Heart left ventricle (tissue), 16 donors: ENCODE measurements around the gene FNBP1. TPM values are rescaled to one million over a fixed set of nuclear protein-coding genes. Genes with fewer than 3 reads are reported as not detected.

Source experiments
- ATAC-seq, 4 donors: fragments of 200-7000 bp; cut with Tn5 transposase; one replicate each; pipeline ENCODE4 v1.9.1; 2020 to 2022; ENCODE audit warnings: moderate library complexity in 4 of 4, mild to moderate bottlenecking in 3 of 4, moderate number of reproducible peaks in 1 of 4
- DNase-seq, 5 donors: peaks; one replicate each; pipeline ENCODE4 v3.0.0-alpha.2; 2020
- H3K27ac ChIP-seq, 12 donors: fragments of 200-600 bp; sonication (generic) in 4 of 12; one replicate each; pipeline versions ENCODE4 v1.5.0 to v1.8.0; 2016 to 2022; ENCODE audit warnings: mild to moderate bottlenecking in 2 of 12
- H3K27me3 ChIP-seq, 9 donors: fragments of 200-600 bp; sonication (generic) in 2 of 9; one replicate each; pipeline versions ENCODE4 v1.5.1 to v1.8.0; 2016 to 2022; ENCODE audit warnings: mild to moderate bottlenecking in 3 of 9
- H3K36me3 ChIP-seq, 9 donors: fragments of 200-600 bp; sonication (generic) in 2 of 9; one replicate each; pipeline versions ENCODE4 v1.5.0 to v1.8.0; 2018 to 2022; ENCODE audit warnings: mild to moderate bottlenecking in 2 of 9
- H3K4me1 ChIP-seq, 12 donors: fragments of 200-600 bp; sonication (generic) in 4 of 12; one replicate each; pipeline versions ENCODE4 v1.5.0 to v1.8.0; 2016 to 2022; ENCODE audit warnings: mild to moderate bottlenecking in 3 of 12
- H3K4me3 ChIP-seq, 12 donors: fragments of 200-600 bp; sonication (generic) in 4 of 12; one replicate each; pipeline versions ENCODE4 v1.5.0 to v1.8.0; 2017 to 2022; ENCODE audit warnings: mild to moderate bottlenecking in 9 of 12, moderate library complexity in 4 of 12
- H3K9me3 ChIP-seq, 12 donors: fragments of 200-600 bp; sonication (generic) in 4 of 12; one replicate each; pipeline versions ENCODE4 v1.5.0 to v1.8.0; 2016 to 2022; ENCODE audit warnings: mild to moderate bottlenecking in 1 of 12
- CTCF ChIP-seq, 12 donors: fragments of 200-600 bp; sonication (generic) in 4 of 12; IDR thresholded peaks; one replicate each; pipeline versions ENCODE4 v1.5.0 to v1.8.0; 2018 to 2022; ENCODE audit warnings: antibody characterized with exemption in 12 of 12, mild to moderate bottlenecking in 5 of 12
- POLR2A ChIP-seq, 2 donors: fragments of 450-650 bp; IDR thresholded peaks; one replicate each; pipeline ENCODE4 v1.6.1; 2017; ENCODE audit warnings: antibody characterized with exemption in 2 of 2, mild to moderate bottlenecking in 2 of 2, moderate library complexity in 2 of 2
- WGBS, 4 donors: extraction: QIAGEN DNeasy Blood & Tissue Kit in 2 of 4; methylation state at CpG; one replicate each; pipeline versions ENCODE4 v1.1.5 to v1.1.7; 2013 to 2018; 5-methylcytosine and 5-hydroxymethylcytosine counted together
- intact Hi-C, 10 donors: fragments of 100-400 bp; cut with DNase I; formaldehyde crosslinking; loops; one replicate each; pipeline versions ENCODE4 v1.11.1 to v1.14.2; 2022
- microRNA-seq, 4 donors: library from miRNA; unstranded; fragments of <30 nt; microRNA quantifications; one replicate each; pipeline versions ENCODE4 to v1.2.0, GENCODE V29; 2017 to 2020
- polyA plus RNA-seq, 2 donors: library from polyadenylated mRNA; stranded (reverse); fragments of 200-250 nt; gene quantifications; one replicate each; pipeline ENCODE4 v1.2.3, GENCODE V29; 2013
- total RNA-seq, 9 donors: library from RNA; depleted of rRNA in 2 of 9; stranded (reverse); fragments of >200 nt in 2 of 9; fragmentation: NEBNext Ultra II Directional in 3 of 9; extraction: Animal tissue kit (Norgen Biotek cat#: 25700) in 3 of 9; gene quantifications; one replicate each; pipeline versions ENCODE4 v1.1.0 to v1.2.4, GENCODE V29; 2016 to 2023
- donor health status: ischemic (EF 13 %, LVEDD 7.1; RV severe dilation, severe dysfunction).
- donor health status: healthy with polysubstance abuse.
- donor health status: DM: no; HTN: yes; CAD: no.
- donor health status: DM: no; HTN: no; CAD: no.
- donor health status: ischemic (EF 25% LVEDD 6.9; RV normal size, moderate dysfunction).
- donor health status: ischemic (EF 25% LVEDD 5.7; RV mildly dilated, moderate dysfunction).
- donor health status: healthy.
- donor health status: DM: yes; HTN: yes; CAD: no.
- donor health status: ischemic (EF 35%, LVEDD 5.7; RV mildly dilated, moderate dysfunction).
- donor health status: nonischemic (EF 11% LVEDD 7.7; RV severe dilation, severe dysfunction).
- donor health status: DM: yes; HTN: yes; CAD: no.
- donor health status: PGD.
- donor health status: ischemic (EF 29% LVEDD 5.4; RV normal size, mild dysfunction).
- donor health status: nonischemic (EF 23%, LVEDD 6.1; RV moderate dilation, normal function).

The FNBP1 gene
- total and polyA plus RNA-seq, 11 donors = 6.9 to 47.3 (median 24.1) TPM

GRCh38 chr9:129839324-129840023, 203.5 kb downstream of the FNBP1 start:
- no peak overlapping the region for H3K27ac ChIP-seq
- H3K9me3 ChIP-seq = no peaks in the 10 kb centered on the region
- intact Hi-C loops = no loop called here

GRCh38 chr9:129838707-129839259, 204.2 kb downstream of the FNBP1 start:
- Histone ChIP-seq H3K9me3 (no peaks in the 10 kb centered on the region), H3K4me1 (peaks cover 0 to 38% (median 17%) of the 10 kb centered on the region in 12 donors), H3K27me3 (no peaks in the 10 kb centered on the region), H3K27ac (no peak overlapping the region), H3K4me3 (no peak overlapping the region), H3K36me3 (peaks cover 0 to 6% (median 0%) of the 10 kb centered on the region in 9 donors)
- WGBS, 4 donors = 88 to 93% (median 92%) methylated on average over 12 of the region's 12 CpGs
- DNase-seq = no peak
- intact Hi-C loops = no loop called here
- ATAC-seq = no peak
- TF ChIP-seq POLR2A (IDR thresholded peaks at IDR 0.05) (no peak), CTCF (IDR thresholded peaks at IDR 0.05) (no peak)

More at GRCh38 chr9:129839324-129840023, 203.5 kb downstream of the FNBP1 start:
- H3K4me3 ChIP-seq = no peak overlapping the region
- H3K36me3 ChIP-seq = peaks cover 0 to 6% (median 0%) of the 10 kb centered on the region in 9 donors
- no peak for TF ChIP-seq CTCF (IDR thresholded peaks at IDR 0.05)
- no peak for TF ChIP-seq POLR2A (IDR thresholded peaks at IDR 0.05)
- DNase-seq (no peak), ATAC-seq (no peak)
- peaks cover 0 to 31% (median 11%) of the 10 kb centered on the region in 12 donors for H3K4me1 ChIP-seq
- 70 to 82% (median 77%) methylated on average over 10 of the region's 10 CpGs for whole genome bisulfite sequencing, 4 donors
- H3K27me3 ChIP-seq = no peaks in the 10 kb centered on the region

Small RNAs within 50 kb of the gene (microRNA-seq; reads per million reads assigned to microRNA genes)
- gene MIR6855 = 0 to 0.77 (median 0.16) reads per million in 4 donors

Other genes with a start within 250 kb of the FNBP1 start
- gene TOR1B, start 240.0 kb downstream of the FNBP1 start, total RNA-seq = 10 to 100 TPM in 8 of 9 donors, 1 to 10 TPM in 1; 9.4 to 16.1 (median 13.0) TPM
- gene TOR1B, start 240.0 kb downstream of the FNBP1 start, polyA plus RNA-seq = 10 to 100 TPM in 1 of 2 donors, 1 to 10 TPM in 1; 7.3 to 20.7 TPM
- 10 to 100 TPM; 11.0 to 27.3 (median 15.7) TPM for gene TOR1A, start 219.1 kb downstream of the FNBP1 start, total RNA-seq
- gene TOR1A, start 219.1 kb downstream of the FNBP1 start, polyA plus RNA-seq = 10 to 100 TPM; 10.5 to 23.3 TPM
- 10 to 100 TPM; 28.4 to 54.8 (median 32.5) TPM for gene C9orf78, start 207.9 kb downstream of the FNBP1 start, total RNA-seq
- gene C9orf78, start 207.9 kb downstream of the FNBP1 start, polyA plus RNA-seq = 10 to 100 TPM; 36.0 to 69.2 TPM
- gene USP20, start 207.7 kb downstream of the FNBP1 start, total RNA-seq = 10 to 100 TPM in 7 of 9 donors, 1 to 10 TPM in 2; 9.5 to 19.7 (median 13.1) TPM
- gene USP20, start 207.7 kb downstream of the FNBP1 start, polyA plus RNA-seq = 10 to 100 TPM in 1 of 2 donors, 1 to 10 TPM in 1; 9.4 to 12.1 TPM
- 10 to 100 TPM; 16.1 to 33.2 (median 21.3) TPM for gene GPR107, start 10.7 kb upstream of the FNBP1 start, total RNA-seq
- 10 to 100 TPM in 1 of 2 donors, 1 to 10 TPM in 1; 7.0 to 30.5 TPM for gene GPR107, start 10.7 kb upstream of the FNBP1 start, polyA plus RNA-seq
- gene NCS1, start 129.2 kb upstream of the FNBP1 start, total RNA-seq = 10 to 100 TPM in 4 of 9 donors, 1 to 10 TPM in 5; 4.4 to 15.9 (median 9.4) TPM
- gene NCS1, start 129.2 kb upstream of the FNBP1 start, polyA plus RNA-seq = 1 to 10 TPM; 2.3 to 9.5 TPM
- gene HMCN2, start 222.6 kb upstream of the FNBP1 start, total RNA-seq = 10 to 100 TPM in 1 of 9 donors, 1 to 10 TPM in 8; 2.3 to 10.4 (median 3.8) TPM
- 1 to 10 TPM; 4.3 to 4.4 TPM for gene HMCN2, start 222.6 kb upstream of the FNBP1 start, polyA plus RNA-seq